GM23248 (cell line): Measurements from ENCODE around the gene HBQ1.

Experiments used
- EZH2 ChIP-seq: fragments of 200-600 bp; sonication (generic); IDR thresholded peaks from 2 replicates; pipeline ENCODE4 v1.6.1; 2018; ENCODE audit warnings: antibody characterized with exemption, mild to moderate bottlenecking; ENCODE audit not compliant: insufficient read depth, poor library complexity, severe bottlenecking
- EZH2phosphoT487 ChIP-seq: fragments of 200-600 bp; sonication (generic); IDR thresholded peaks from 2 replicates; pipeline ENCODE4 v1.6.1; 2018; ENCODE audit warnings: antibody characterized with exemption, moderate library complexity, mild to moderate bottlenecking, low read depth; ENCODE audit not compliant: insufficient read depth

DNA sequence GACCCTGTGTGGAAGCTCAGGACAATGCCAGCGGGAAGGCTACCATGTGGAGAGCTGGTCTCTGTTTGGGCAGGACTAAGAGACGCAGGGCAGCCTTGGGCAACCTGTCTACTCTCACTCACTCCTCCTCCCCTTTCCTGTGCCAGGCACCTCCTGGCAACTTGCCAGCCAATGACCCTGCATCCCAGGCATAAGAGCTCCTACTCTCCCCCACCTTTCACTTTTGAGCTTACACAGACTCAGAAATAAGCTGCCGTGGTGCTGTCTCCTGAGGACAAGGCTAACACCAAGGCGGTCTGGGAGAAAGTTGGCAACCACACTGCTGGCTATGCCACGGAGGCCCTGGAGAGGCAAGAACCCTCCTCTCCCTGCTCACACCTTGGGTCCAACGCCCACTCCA, 11.8 kb upstream of the HBQ1 start:
- no peak for TF ChIP-seq EZH2
- no peak for TF ChIP-seq EZH2phosphoT487
